ENCODE results near the gene DNAJC5. TPM values are rescaled to one million over a fixed set of nuclear protein-coding genes. Genes with fewer than 3 reads are reported as not detected.

Gene DNAJC5
- total RNA-seq, 1 experiment from 2014 or later = 28.5 TPM

DNA sequence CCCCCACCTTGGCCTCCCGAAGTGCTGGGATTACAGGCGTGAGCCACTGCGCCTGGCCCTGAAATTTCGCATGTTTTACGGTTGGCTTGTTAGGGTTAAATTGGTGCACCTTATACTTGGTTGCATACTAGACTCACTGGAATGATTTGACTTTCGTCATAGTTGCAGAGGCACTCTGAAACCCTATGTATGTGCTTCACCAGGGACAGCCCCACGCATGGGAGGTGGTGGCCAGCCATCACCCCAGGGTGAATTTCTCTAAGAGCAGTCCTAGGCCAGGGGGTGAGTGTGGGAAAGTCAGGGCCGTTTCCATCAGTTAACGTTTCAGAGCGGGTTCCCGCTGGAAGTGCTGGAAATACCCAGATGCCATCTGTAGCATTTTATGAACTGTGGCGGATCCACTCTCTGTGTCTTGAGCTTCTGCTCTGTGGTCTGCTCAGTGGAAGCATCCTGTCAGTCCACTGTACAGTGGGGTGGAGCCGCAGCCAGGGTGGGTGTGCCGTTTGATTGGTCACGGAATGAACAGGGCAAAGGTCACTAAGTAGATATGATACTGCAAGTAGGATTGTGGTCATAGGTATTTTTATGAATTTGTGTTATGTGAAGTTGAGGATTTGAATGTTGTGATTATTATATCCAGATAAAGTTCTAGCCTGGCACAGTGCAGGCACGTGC lies 13.2 kb downstream of the DNAJC5 start (continued):
- TF ChIP-seq, protein P1, sequence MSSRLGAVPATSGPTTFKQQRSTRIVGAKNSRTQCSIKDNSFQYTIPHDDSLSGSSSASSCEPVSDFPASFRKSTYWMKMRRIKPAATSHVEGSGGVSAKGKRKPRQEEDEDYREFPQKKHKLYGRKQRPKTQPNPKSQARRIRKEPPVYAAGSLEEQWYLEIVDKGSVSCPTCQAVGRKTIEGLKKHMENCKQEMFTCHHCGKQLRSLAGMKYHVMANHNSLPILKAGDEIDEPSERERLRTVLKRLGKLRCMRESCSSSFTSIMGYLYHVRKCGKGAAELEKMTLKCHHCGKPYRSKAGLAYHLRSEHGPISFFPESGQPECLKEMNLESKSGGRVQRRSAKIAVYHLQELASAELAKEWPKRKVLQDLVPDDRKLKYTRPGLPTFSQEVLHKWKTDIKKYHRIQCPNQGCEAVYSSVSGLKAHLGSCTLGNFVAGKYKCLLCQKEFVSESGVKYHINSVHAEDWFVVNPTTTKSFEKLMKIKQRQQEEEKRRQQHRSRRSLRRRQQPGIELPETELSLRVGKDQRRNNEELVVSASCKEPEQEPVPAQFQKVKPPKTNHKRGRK (CRISPR knock-in tag; IDR thresholded peaks at IDR 0.05; ENCODE audit: borderline replicate concordance) = no peak
- no peak for TF ChIP-seq TEAD4 (CRISPR knock-in tag; IDR thresholded peaks at IDR 0.05)

GRCh38 chr20:63911176-63911575 lies 16.2 kb downstream of the DNAJC5 start:
- Mint-ChIP-seq H3K27ac (peak overlapping the region; percentile 67), H3K9me3 (peaks cover 13% of the 10 kb centered on the region), H3K27me3 (ENCODE audit: low read depth) (no peaks in the 10 kb centered on the region), H3K36me3 (peaks cover 17% of the 10 kb centered on the region), H3K4me1 (peaks cover 9% of the 10 kb centered on the region), H3K4me3 (no peak overlapping the region)
- TF ChIP-seq SP1 (CRISPR knock-in tag; conservative IDR thresholded peaks at IDR 0.05) (no peak), IRF2 (CRISPR knock-in tag; IDR thresholded peaks at IDR 0.05; ENCODE audit: borderline replicate concordance, low read depth) (no peak), TCF7 (CRISPR knock-in tag; IDR thresholded peaks at IDR 0.05; ENCODE audit: low read depth) (no peak), ATF1 (CRISPR knock-in tag; IDR thresholded peaks at IDR 0.05) (no peak), E2F4 (CRISPR knock-in tag; IDR thresholded peaks at IDR 0.05; ENCODE audit: borderline replicate concordance, low read depth) (no peak), CDX4 (CRISPR knock-in tag; IDR thresholded peaks at IDR 0.05; ENCODE audit: borderline replicate concordance) (no peak), GTF2I (CRISPR knock-in tag; conservative IDR thresholded peaks at IDR 0.05) (no peak)
- TF ChIP-seq, protein P2, sequence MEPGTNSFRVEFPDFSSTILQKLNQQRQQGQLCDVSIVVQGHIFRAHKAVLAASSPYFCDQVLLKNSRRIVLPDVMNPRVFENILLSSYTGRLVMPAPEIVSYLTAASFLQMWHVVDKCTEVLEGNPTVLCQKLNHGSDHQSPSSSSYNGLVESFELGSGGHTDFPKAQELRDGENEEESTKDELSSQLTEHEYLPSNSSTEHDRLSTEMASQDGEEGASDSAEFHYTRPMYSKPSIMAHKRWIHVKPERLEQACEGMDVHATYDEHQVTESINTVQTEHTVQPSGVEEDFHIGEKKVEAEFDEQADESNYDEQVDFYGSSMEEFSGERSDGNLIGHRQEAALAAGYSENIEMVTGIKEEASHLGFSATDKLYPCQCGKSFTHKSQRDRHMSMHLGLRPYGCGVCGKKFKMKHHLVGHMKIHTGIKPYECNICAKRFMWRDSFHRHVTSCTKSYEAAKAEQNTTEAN (CRISPR knock-in tag; IDR thresholded peaks at IDR 0.05) = no peak
- TF ChIP-seq, protein P3, sequence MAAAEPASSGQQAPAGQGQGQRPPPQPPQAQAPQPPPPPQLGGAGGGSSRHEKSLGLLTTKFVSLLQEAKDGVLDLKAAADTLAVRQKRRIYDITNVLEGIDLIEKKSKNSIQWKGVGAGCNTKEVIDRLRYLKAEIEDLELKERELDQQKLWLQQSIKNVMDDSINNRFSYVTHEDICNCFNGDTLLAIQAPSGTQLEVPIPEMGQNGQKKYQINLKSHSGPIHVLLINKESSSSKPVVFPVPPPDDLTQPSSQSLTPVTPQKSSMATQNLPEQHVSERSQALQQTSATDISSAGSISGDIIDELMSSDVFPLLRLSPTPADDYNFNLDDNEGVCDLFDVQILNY (CRISPR knock-in tag; IDR thresholded peaks at IDR 0.05) = no peak
- TF ChIP-seq, protein P4, sequence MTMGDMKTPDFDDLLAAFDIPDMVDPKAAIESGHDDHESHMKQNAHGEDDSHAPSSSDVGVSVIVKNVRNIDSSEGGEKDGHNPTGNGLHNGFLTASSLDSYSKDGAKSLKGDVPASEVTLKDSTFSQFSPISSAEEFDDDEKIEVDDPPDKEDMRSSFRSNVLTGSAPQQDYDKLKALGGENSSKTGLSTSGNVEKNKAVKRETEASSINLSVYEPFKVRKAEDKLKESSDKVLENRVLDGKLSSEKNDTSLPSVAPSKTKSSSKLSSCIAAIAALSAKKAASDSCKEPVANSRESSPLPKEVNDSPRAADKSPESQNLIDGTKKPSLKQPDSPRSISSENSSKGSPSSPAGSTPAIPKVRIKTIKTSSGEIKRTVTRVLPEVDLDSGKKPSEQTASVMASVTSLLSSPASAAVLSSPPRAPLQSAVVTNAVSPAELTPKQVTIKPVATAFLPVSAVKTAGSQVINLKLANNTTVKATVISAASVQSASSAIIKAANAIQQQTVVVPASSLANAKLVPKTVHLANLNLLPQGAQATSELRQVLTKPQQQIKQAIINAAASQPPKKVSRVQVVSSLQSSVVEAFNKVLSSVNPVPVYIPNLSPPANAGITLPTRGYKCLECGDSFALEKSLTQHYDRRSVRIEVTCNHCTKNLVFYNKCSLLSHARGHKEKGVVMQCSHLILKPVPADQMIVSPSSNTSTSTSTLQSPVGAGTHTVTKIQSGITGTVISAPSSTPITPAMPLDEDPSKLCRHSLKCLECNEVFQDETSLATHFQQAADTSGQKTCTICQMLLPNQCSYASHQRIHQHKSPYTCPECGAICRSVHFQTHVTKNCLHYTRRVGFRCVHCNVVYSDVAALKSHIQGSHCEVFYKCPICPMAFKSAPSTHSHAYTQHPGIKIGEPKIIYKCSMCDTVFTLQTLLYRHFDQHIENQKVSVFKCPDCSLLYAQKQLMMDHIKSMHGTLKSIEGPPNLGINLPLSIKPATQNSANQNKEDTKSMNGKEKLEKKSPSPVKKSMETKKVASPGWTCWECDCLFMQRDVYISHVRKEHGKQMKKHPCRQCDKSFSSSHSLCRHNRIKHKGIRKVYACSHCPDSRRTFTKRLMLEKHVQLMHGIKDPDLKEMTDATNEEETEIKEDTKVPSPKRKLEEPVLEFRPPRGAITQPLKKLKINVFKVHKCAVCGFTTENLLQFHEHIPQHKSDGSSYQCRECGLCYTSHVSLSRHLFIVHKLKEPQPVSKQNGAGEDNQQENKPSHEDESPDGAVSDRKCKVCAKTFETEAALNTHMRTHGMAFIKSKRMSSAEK (CRISPR knock-in tag; IDR thresholded peaks at IDR 0.05; ENCODE audit: borderline replicate concordance) = no peak
- ATAC-seq = no peak
- DNase-seq (ENCODE audit: low spot score) = no peak
- CTCF ChIA-PET = interaction anchor here (0.7 to 3.1 kb wide), 4 partner anchors 63 to 141 kb away, joined by 4 to 11 read pairs (median 4); partner anchors contain the start of gene PRPF6
- POLR2A ChIA-PET = no interaction called here
